Stimulated activated CD4-positive, alpha-beta T cell treated with anti-CD3 and anti-CD28 coated beads, Interleukin-15, amount 100 ng/mL, for 48 hours (primary cell): ENCODE data around the gene ABCE1.
A peak's percentile ranks its signal among the peaks of the same experiment; 100 is the strongest.

ENCODE experiments used
- DNase-seq, 2 donors: peaks; one replicate each; pipeline ENCODE4 v3.0.0-alpha.2; 2020; ENCODE audit warnings: low read depth in 2 of 2

ABCE1 gene

GRCh38 chr4:145097821-145098674, at the start of gene ABCE1, which contains the start of gene ANAPC10:
TSS of gene ABCE1 (plus strand) at chr4:145098311. CDS start at chr4:145104413, 6,102 bp downstream.
TSS of gene ANAPC10 (minus strand) at chr4:145098196. CDS start at chr4:145096099, 2,097 bp downstream.
- DNase-seq = peak; percentile 92 to 96

- no peak for DNase-seq
These were observed 49.3 kb upstream of the ABCE1 start for GRCh38 chr4:145048817-145049216.

- no peak for DNase-seq
These were observed 48.9 kb upstream of the ABCE1 start for GRCh38 chr4:145049241-145049640.

GRCh38 chr4:145055533-145056257, 42.4 kb upstream of the ABCE1 start:
- DNase-seq = no peak

- DNase-seq = no peak
These were observed 41.6 kb upstream of the ABCE1 start for GRCh38 chr4:145056325-145057130.

GRCh38 chr4:145058256-145058655, 39.9 kb upstream of the ABCE1 start:
- no peak for DNase-seq

- DNase-seq = no peak
These were observed 36.7 kb upstream of the ABCE1 start for GRCh38 chr4:145061318-145061920.

GRCh38 chr4:145066063-145066501, 32.0 kb upstream of the ABCE1 start:
- no peak for DNase-seq

- DNase-seq = no peak
These were observed 28.8 kb upstream of the ABCE1 start for GRCh38 chr4:145069361-145069760.

- DNase-seq = no peak
These were observed 26.6 kb upstream of the ABCE1 start for GRCh38 chr4:145071560-145071959.

- DNase-seq = no peak
These were observed 22.2 kb upstream of the ABCE1 start for GRCh38 chr4:145075742-145076468.

GRCh38 chr4:145076469-145076855, 21.6 kb upstream of the ABCE1 start:
- no peak for DNase-seq

- no peak for DNase-seq
These were observed 16.4 kb upstream of the ABCE1 start for GRCh38 chr4:145081756-145082155.

GRCh38 chr4:145083891-145084605, 14.1 kb upstream of the ABCE1 start:
- DNase-seq = no peak

GRCh38 chr4:145090380-145090779, 7.7 kb upstream of the ABCE1 start:
- DNase-seq = no peak

- DNase-seq = no peak
These were observed 4.5 kb upstream of the ABCE1 start for GRCh38 chr4:145093638-145094037.

- no peak for DNase-seq
These were observed 735 bp upstream of the ABCE1 start for GRCh38 chr4:145097331-145097820.

GRCh38 chr4:145098675-145099037, 545 bp downstream of the ABCE1 start:
- peak; percentile 24 to 36 for DNase-seq

- DNase-seq = no peak
These were observed 1.5 kb downstream of the ABCE1 start for GRCh38 chr4:145099653-145100052.

- DNase-seq = no peak
These were observed 3.0 kb downstream of the ABCE1 start for GRCh38 chr4:145101091-145101490.
